A549 (cell line): ENCODE measurements around the gene PPP6R3.

Experiments used
- CHD2 ChIP-seq: fragments of 150-350 bp; IDR thresholded peaks from 2 replicates; pipeline ENCODE4 v1.6.1; 2014; ENCODE audit warnings: low read length; ENCODE audit not compliant: partially characterized antibody
- CHD4 ChIP-seq: fragments of 200-600 bp; sonication (generic); IDR thresholded peaks from 2 replicates; pipeline ENCODE4 v1.6.1; 2016; ENCODE audit warnings: antibody characterized with exemption, mild to moderate bottlenecking, borderline replicate concordance
- EP300 ChIP-seq, 2 experiments: fragments of >200 bp; sonication (Bioruptor Twin); formaldehyde crosslinking; IDR thresholded peaks; 2 replicates in 1 of 2; 3 replicates in 1 of 2; pipeline ENCODE4 v1.6.1; 2016 to 2017
- HDAC2 ChIP-seq: fragments of 200-600 bp; sonication (generic); IDR thresholded peaks from 2 replicates; pipeline ENCODE4 v1.6.1; 2016
- JUNB ChIP-seq: fragments of >200 bp; sonication (Bioruptor Twin); formaldehyde crosslinking; IDR thresholded peaks from 2 replicates; pipeline ENCODE4 v1.6.1; 2016
- MAFK ChIP-seq: fragments of 450-650 bp; IDR thresholded peaks from 2 replicates; pipeline ENCODE4 v1.6.1; 2014; ENCODE audit not compliant: partially characterized antibody
- REST ChIP-seq: fragments of 200-600 bp; sonication (generic); IDR thresholded peaks from 2 replicates; pipeline ENCODE4 v1.6.1; 2016; ENCODE audit warnings: antibody characterized with exemption, mild to moderate bottlenecking, moderate library complexity
- RFX5 ChIP-seq: fragments of 450-650 bp; IDR thresholded peaks from 2 replicates; pipeline ENCODE4 v1.7.1; 2014; ENCODE audit warnings: antibody characterized with exemption, mild to moderate bottlenecking, moderate library complexity
- TF ChIP-seq, protein P1 (sequence below): fragments of >200 bp; sonication (Bioruptor Twin); formaldehyde crosslinking; IDR thresholded peaks from 3 replicates; pipeline ENCODE4 v1.5.1; 2016

GRCh38 chr11:68609761-68610160, 149.2 kb downstream of the PPP6R3 start:
- TF ChIP-seq REST (no peak), CHD4 (no peak), RFX5 (no peak), CHD2 (no peak), MAFK (no peak), JUNB (no peak), EP300 (IDR thresholded peaks at IDR 0.05) (no peak), HDAC2 (no peak)
- TF ChIP-seq, protein P1, sequence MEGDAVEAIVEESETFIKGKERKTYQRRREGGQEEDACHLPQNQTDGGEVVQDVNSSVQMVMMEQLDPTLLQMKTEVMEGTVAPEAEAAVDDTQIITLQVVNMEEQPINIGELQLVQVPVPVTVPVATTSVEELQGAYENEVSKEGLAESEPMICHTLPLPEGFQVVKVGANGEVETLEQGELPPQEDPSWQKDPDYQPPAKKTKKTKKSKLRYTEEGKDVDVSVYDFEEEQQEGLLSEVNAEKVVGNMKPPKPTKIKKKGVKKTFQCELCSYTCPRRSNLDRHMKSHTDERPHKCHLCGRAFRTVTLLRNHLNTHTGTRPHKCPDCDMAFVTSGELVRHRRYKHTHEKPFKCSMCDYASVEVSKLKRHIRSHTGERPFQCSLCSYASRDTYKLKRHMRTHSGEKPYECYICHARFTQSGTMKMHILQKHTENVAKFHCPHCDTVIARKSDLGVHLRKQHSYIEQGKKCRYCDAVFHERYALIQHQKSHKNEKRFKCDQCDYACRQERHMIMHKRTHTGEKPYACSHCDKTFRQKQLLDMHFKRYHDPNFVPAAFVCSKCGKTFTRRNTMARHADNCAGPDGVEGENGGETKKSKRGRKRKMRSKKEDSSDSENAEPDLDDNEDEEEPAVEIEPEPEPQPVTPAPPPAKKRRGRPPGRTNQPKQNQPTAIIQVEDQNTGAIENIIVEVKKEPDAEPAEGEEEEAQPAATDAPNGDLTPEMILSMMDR, result no peak
